HG02588 (cell line): ENCODE measurements around the gene ALDH1A1.
"Not testable (repeated sequence)": the region's sequence is repeated elsewhere in the genome, so short reads cannot be mapped to it uniquely, and the experiment has no call there.

Source experiments
- ATAC-seq: cut with Tn5 transposase; IDR thresholded peaks from one replicate; pipeline ENCODE4 v1.9.1; 2021; ENCODE audit warnings: mild to moderate bottlenecking, moderate library complexity; ENCODE audit not compliant: unreplicated experiment

ALDH1A1 gene

DNA sequence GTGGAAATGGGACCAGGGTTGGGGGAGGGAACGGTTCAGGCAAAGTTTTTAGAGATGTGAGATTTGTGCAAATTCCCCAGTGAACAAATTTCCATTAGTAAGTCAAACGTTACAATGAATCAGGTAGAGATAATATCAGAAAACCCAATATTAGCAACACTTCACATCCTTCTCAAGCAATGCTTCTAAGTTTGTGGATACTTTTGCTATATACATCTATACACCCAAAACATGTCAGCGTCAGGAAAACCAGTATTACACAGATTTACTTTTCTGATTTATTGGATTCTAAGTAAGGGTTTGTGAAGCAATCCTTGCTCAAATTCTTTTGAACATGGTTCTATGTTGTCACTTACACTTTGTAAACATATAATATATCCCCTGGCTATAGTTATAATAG, 6.5 kb downstream of the ALDH1A1 start:
- ATAC-seq, result no peak

DNA sequence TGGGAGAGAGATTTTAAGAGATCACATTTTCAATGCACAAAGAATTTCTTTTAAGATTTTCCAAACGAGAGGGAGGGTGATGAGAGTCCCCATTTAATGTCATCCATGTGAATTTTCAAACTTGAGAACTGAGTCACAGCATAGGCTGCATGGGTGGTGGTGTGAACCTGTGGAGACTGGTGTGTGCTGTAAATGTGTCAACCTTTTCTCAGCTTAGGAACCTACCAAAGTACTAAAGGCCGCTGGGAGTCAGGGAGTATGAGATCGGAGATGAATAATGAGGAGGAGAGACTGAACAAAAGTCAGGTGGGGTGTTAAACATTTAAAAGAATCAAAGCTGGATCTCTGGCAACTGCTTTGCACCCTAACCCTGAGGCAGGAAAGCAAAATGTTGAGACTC, 7.5 kb downstream of the ALDH1A1 start:
- no peak for ATAC-seq

DNA sequence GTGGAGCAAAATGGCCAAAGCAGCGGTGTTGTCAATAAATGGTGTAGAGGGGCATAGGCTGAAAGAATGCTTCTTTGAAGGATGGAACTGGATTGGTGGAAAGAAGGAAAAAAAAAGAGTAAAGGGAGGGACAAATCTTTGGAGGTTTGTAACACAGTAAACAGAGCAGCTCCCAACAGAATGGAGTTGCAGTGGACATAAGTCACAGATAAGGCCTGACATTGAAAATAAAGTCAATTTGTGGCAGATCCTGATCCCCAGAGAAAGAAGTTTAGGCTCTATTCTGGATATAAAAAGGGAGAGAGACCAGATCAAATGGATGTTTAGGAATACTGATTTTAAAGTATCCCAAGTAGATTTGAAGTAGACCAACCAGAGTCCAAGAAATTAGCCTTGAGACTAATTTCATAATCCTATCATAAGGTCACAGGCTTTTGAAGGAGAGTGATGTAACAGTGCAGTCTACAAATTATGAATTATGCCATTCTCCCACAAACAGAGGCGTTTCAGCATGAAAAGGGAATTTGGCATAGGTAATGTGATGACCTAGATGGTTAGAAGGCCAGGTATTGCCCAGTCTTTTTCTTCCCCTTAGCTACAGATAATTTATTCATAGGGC, 8.9 kb downstream of the ALDH1A1 start:
- no peak for ATAC-seq

DNA sequence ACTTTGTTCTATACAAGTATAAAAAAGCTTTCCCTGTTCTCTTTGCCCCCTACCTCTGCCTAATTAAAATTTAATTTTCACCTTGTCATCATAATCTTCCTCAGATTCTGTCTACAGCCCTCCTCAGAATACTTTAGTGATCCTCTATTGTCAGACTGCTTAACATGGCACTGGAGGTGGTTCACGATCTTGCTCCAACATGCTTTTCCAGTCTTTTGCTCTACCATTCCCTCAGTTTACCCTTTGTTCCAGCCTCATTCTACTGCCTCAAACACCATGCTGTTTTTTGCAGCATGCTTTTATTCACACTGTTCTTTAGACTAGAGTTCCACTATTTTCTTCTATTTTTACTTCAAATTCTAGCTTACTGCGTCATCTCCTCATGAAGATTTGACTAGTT, 10.4 kb downstream of the ALDH1A1 start:
- no peak for ATAC-seq

DNA sequence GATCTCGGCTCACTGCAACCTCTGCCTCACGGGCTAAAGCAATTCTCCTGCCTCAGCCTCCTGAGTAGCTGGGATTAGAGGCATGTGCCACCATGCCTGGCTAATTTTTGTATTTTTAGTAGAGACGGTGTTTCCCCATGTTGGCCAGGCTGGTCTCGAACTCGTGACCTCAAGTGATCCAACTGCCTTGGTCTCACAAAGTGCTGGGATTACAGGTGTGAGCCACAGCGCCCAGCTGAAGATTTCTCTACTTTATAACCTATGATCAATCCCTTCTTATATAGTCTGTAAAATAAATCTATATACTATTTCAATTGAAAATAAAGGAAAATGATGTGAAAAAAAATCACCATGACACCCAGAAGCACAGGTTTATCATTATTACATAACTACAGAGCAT, 13.3 kb downstream of the ALDH1A1 start:
- not testable (repeated sequence) for ATAC-seq

DNA sequence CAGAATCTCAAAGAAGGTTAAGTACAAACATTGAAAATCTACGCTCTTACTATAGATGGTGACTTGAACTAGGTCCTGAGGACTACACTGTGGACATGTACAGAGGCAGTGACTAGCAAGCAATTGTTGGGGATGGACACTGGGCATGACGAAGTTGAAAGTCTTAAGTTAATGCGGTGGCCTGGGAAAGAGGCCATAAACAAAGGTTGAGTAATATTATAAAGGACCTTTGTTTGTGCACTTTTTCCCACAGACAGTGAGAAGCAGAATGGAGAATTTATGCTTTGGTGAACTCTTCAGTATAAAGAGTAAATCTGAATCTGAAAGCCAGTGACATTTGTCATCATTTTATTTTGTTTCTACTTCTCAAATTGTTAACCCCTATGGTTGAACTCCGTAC, 15.3 kb downstream of the ALDH1A1 start:
- ATAC-seq, result no peak

DNA sequence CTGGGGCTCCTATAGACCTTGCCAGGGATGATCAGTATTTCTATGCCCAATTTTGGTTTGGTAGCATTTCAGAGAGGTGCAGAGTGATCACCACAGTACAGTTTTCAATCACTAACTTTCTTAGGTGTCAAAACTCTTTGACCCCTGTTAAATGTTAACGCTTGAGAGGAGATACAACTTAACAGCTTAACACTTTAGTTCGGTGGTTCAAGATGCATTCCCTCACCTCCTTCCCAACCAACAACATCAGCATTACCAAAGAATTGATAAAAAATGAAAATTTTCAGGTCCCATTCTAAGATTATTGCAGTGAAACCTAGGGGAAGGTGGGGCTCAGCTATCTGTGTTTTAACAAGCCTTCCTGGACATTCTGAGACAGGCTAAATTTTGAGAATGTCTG, 16.2 kb downstream of the ALDH1A1 start:
- ATAC-seq, result no peak

DNA sequence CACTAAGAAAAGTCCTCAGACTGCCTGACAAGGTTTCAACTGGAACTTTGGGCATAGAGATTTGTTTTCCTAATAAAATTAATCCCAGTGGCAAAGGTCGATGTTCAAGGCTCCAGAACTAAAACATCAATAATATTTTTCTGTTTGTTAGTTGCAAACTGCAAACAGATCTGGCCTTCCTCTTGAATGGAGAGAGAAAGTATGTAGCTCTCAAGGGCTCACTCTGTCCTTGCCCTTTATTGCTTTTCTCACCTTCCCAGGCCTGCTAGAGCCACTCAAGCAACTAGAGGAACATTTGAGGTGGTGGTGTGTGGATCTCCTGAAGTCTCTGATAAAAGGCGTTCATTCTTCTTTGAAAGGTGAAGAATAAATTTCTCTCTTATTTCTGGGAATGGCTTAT, 16.6 kb downstream of the ALDH1A1 start:
- ATAC-seq, result no peak

DNA sequence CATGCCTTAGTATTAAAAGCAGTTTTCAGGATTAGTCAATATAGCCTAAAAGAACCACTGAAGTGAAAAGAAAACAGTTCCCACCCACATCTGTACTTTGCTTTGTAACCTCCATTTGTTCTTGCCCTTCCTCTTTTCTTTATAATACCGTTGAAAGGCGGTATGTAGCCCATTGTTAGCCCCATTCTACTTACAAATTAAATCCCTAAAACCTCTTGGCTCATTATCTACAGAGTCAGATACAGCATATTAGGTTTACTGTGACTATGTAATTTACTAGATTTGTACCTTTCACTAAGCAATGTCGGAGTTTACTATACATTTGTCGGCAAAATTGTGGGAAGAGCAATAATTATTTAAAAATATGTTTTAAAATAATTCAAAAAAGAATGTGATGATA, 17.3 kb downstream of the ALDH1A1 start:
- ATAC-seq, result no peak

DNA sequence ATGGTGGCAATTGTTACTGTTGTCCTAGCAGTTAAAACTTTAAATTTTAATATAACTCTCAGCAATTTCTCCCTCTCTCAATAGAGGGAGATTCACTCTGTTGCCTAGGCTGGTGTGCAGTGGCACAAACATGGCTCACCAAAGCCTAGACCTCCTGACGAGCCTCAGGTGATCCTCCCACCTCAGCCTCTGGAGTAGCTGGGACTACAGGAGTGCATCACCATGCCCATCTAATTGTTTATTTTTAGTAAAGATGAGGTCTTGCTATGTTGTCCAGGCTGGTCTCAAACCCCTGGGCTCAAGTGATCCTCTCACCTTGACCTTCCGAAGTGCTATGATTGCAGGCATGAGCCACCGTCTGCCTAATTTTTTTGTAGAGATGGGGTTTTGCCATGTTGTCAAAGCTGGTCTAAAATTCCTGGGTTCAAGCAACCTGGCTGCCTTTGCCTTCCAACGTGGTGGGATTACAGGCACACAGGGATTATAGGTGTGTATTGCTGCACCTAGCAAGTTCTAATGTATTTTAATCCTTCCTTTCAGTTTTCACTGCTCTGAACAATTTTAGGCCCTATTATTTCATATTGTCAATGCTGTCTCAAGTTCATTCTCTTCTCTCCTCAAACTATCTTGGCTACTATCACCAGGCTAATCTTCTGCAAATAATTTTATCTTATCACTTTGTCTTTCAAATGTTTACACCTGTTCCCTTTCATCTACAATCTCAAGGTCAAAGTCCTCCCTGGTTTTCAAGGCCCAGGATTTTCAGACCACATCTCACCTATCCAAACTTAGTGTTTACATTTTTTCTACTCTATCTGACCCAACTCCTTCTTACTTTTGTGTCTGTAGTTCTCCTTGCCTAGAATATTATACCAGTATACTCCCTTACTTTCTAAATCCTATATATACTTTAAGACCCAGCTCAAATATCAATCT, 18.9 kb downstream of the ALDH1A1 start:
- no peak for ATAC-seq

GRCh38 chr9:72932619-72933018, 20.2 kb downstream of the ALDH1A1 start:
- ATAC-seq, result no peak

- ATAC-seq, result no peak
These were observed 21.0 kb downstream of the ALDH1A1 start for GRCh38 chr9:72931897-72932296.

GRCh38 chr9:72931437-72931836, 21.4 kb downstream of the ALDH1A1 start:
- ATAC-seq, result no peak

DNA sequence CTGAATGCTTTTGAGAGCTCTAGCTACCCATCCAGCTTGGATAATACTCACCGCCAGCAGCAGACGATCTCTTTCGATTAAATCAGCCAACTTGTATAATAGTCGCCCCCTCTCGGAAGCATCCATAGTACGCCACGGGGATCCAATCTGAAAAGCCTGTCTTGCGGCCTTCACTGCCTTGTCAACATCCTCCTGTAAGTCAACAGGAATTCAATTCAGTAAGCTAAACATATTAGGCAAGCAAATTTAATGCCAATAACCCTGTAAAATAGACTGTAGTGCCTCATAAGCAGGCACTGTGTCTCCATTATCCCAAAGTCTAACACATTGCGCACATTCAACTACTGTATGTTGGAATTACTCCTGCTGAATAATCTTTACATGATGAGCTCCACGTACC, 22.0 kb downstream of the ALDH1A1 start:
- no peak for ATAC-seq

DNA sequence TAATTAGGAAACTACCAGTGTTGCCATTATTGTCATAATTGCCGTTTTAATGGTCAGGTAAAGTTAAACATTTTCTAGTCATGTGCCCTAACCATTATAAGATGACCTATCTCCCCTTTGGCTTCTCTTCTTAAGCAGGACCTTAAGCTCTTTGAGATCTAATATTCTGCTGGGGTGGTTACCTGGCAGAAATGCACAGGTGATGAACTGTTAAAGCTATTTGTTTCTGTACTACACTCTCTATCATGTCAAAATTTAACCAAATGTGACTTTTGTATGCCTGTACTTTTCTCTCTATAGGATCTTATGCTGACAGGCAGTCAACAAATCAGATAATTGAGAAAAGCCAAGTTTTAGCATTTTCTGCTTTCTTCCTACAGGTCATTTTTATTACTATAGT, 23.3 kb downstream of the ALDH1A1 start:
- no peak for ATAC-seq

DNA sequence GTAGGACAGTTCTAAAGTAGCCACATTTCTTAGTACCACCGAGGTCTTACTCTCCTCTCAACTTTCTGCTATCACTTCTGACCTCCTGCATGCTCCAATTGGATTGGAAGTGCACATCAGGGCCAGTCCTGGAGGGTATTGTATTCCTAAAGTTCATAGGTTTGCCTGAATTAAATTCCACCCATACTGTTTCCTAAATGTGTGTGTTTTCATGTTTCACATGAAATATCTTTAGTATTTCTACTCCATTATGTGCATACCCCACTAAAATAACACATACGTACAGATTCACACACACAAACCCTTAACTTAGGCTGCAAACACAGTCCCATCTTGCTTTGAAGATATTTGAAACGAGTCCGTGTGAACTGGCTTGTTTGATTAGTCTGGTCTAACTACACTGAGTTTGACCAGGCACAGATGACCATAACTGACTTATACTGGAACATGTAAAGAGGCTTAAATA, 24.8 kb downstream of the ALDH1A1 start:
- ATAC-seq, result no peak

DNA sequence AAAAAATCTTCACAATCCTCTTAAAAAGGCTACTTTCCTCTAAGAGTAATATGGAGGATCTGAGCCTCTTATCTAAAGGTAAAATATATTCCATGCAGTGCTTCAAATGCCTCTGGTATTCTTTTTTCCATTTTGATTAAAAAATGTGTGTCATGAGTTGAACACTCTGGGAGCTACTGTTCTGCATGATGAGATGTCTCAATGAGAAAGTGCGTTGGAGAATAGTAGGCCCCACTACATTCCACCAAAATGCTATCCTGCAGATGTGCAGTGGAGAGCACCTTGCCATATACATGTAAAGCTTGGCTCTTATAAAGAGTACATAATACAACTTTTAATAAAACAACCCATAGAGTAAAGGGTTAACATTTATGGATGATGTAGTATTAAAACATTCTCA, 26.3 kb downstream of the ALDH1A1 start:
- no peak for ATAC-seq

GRCh38 chr9:72925891-72926290, 27.0 kb downstream of the ALDH1A1 start:
- no peak for ATAC-seq

- ATAC-seq, result no peak
These were observed 27.6 kb downstream of the ALDH1A1 start for GRCh38 chr9:72925126-72925789.

DNA sequence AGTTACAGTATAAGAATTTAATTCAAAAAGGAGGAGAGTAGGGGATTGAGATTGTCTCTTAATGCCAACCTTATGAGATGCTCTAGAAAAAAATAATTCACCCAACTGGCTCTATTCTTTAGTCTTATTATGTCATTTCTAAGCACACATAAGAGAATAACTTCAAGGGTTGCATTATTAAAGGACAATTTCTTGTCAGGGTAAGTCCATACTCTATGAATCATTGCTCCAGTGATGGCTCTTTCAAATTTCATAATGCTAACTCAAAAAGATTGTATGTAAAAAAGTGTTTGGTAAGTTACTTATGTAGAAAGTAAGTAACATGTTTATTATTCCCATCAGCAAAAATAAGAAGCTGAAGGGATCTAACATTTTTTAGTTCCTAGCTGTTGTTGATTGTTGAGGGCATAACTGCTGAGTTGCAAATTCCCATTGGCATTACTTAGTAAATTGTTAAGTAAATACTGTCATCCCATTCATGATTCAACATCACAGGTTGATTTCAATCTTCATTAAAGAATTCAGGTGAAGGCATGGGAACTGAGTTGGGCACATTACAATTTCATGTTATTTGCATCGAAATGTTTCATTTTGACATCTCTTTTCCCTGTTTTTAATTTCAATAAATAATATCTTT, 28.6 kb downstream of the ALDH1A1 start:
- no peak for ATAC-seq

DNA sequence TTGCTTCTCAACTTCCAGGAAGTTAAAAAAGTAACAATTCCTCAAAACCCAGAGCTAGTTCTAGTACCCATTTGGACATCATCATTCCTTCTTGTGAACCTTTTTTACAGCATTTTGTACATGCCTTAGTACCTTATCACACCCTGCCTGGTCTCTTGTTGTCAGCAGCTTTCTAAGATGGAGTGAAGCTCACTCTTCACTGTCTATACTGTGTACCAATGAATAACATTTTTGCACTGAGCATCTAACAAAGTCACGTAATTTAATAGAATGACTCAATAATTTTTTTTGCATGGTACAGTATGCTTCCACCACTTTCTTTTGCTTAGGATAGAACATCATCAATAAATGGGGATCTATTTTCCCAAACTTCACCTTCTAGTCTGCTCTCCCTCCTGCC, 29.8 kb downstream of the ALDH1A1 start:
- no peak for ATAC-seq
